Subcutaneous abdominal adipose tissue (tissue), 5 donors: ENCODE results near the gene PDK2.

Source experiments
- H3K27ac ChIP-seq: one replicate; pipeline ENCODE4 v1.7.0; 2013; ENCODE audit warnings: low read depth, mild to moderate bottlenecking, inconsistent platforms, low read length, moderate library complexity
- H3K27me3 ChIP-seq, 5 donors: one replicate each; pipeline ENCODE4 v1.7.0; 2013; ENCODE audit warnings: low read length in 5 of 5, inconsistent platforms in 1 of 5; ENCODE audit not compliant: control insufficient read depth in 5 of 5, insufficient read depth in 4 of 5
- H3K36me3 ChIP-seq, 5 donors: one replicate each; pipeline ENCODE4 v1.7.0; 2013; ENCODE audit warnings: low read length in 5 of 5; ENCODE audit not compliant: control insufficient read depth in 5 of 5, insufficient read depth in 5 of 5
- H3K4me1 ChIP-seq, 5 donors: one replicate each; pipeline ENCODE4 v1.7.0; 2013; ENCODE audit warnings: low read length in 5 of 5, mild to moderate bottlenecking in 3 of 5, moderate library complexity in 1 of 5; ENCODE audit not compliant: control insufficient read depth in 5 of 5, insufficient read depth in 5 of 5
- H3K4me3 ChIP-seq, 5 donors: one replicate each; pipeline ENCODE4 v1.7.0; 2013; ENCODE audit warnings: low read length in 5 of 5, low read depth in 1 of 5
- H3K9ac ChIP-seq, 5 donors: one replicate each; pipeline ENCODE4 v1.7.0; 2013; ENCODE audit warnings: low read length in 5 of 5, mild to moderate bottlenecking in 4 of 5, moderate library complexity in 3 of 5
- H3K9me3 ChIP-seq, 5 donors: one replicate each; pipeline ENCODE4 v1.7.0; 2013; ENCODE audit warnings: low read length in 5 of 5; ENCODE audit not compliant: control insufficient read depth in 5 of 5
- donor health status: healthy.
- donor health status: healthy.
- donor health status: healthy.
- donor health status: healthy.
- donor health status: healthy.

PDK2 gene

DNA sequence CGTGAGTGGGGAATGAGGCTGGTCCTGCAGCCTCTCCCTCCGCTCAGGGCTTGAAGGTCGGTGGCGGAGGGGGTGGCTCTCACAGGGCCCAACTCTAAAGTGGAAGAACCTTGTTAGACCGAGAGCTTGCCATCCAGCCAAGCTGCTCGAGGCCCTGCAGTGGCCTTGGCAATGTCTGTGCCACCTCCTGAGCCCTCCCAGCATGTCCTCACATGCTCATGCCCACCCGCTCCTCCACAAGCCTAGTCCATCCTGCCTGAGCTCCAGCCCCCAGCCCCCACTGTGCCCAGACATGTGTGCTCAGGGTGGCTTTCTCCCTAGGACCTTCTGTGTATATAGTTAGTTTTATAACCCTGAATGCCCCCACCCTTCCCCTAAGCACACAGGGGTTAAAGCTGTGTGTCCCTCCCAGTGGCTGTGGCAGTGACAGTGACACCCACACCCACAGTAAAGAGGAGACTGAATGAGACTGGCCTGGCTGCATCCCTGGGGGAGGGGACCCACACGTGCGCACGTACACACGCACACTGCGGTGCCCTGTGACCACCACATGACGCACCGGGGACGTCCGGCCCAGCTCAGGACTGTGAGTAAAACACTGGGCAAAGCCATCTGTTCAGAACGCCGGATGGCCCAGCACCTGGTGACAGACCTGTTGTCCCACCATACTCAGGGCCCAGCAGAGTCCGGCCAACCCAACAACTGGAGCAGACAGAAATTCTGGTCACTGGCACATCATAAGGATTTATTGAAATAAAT, 15.6 kb downstream of the PDK2 start:
- peaks cover 0 to 55% (median 50%) of the 10 kb centered on the region in 5 donors for H3K36me3 ChIP-seq
- H3K27me3 ChIP-seq, result peaks cover 0 to 1% (median 0%) of the 10 kb centered on the region in 5 donors
- peaks cover 11 to 41% (median 30%) of the 10 kb centered on the region in 5 donors for H3K4me1 ChIP-seq
- H3K9ac ChIP-seq, result peak overlapping the region in 2 of 5 donors; percentile 27 to 64
- no peaks in the 10 kb centered on the region for H3K9me3 ChIP-seq
- peak overlapping the region; percentile 70 for H3K27ac ChIP-seq
- H3K4me3 ChIP-seq, result no peak overlapping the region

DNA sequence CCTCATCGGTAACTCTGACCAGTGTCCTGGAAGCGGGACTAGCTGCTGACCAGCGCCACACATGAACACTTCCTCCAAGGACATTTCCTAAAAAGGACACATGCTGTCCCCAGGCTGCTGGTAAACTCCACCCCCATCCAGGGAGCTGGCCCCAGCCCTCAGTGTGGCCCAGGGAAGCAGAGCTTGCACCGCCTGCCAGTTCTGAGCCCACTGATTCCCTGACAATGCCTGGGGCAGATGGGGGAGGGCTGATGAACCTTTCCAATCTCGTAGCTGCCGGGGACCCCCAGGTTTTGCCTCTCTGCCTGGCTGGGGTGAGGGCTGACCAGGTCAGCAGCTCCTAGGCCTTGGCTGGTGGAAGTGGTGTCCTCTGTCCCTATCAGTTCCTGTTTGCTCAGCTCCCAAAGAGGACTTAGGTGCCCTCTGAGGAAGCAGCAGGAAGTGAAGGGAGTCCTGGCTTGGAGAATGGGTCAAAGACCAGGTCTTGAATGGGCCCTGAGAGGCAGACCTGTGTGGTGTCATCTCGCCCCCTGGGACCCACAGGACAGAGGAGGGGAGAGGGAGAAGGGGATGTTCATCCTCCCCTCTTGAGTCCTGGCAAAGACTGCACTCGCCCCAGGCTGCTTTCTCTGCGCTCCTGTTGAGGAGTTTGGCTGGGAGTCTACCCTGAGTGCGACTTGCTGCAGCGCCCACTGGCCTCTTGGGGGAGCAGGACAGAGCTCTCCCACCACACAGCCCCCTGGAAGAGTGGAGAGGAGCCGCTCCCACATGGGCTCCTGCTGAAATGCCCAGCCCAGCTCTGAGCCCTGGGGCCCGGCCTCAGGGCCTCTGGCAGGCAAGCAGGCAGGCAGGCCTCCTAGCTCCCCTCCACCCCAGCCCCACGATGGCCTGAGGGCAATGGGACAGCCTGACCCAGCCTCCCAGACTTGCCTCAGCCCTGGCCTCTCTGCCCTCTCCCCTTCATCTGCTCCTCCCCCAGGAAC, 16.8 kb downstream of the PDK2 start:
- peaks cover 0 to 4% (median 0%) of the 10 kb centered on the region in 5 donors for H3K27me3 ChIP-seq
- H3K4me3 ChIP-seq, result peak overlapping the region in 2 of 5 donors; percentile 4 to 25
- peaks cover 0 to 44% (median 42%) of the 10 kb centered on the region in 5 donors for H3K36me3 ChIP-seq
- H3K9ac ChIP-seq, result peak overlapping the region in 4 of 5 donors; percentile 56 to 68 (median 60)
- peak overlapping the region; percentile 70 for H3K27ac ChIP-seq
- H3K9me3 ChIP-seq, result no peaks in the 10 kb centered on the region
- H3K4me1 ChIP-seq, result peaks cover 11 to 44% (median 32%) of the 10 kb centered on the region in 5 donors

DNA sequence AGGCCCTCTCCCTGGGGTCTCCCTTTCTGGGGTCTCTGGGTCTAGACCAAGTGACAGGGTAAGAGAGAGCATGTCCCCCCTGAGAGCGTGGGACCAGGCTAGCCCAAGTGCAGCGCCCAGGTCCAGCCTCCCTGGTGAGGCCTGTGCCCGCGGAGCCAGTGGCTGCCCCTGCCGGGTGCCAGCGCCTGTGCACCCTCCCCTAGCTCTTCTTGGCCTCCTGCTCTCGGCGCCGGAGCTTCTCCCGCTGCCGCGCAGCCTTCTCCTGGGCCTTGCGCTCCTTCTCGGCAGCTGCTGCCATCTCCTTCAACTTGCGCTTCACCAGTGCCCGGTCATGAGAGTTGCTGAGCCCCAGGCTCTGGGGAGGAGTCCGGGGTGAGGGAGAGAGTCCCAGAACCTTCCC, 17.5 kb downstream of the PDK2 start:
- Histone ChIP-seq H3K9me3 (no peaks in the 10 kb centered on the region), H3K4me1 (peaks cover 11 to 50% (median 38%) of the 10 kb centered on the region in 5 donors), H3K36me3 (peaks cover 0 to 37% (median 36%) of the 10 kb centered on the region in 5 donors), H3K9ac (peak overlapping the region in 2 of 5 donors; percentile 13 to 68), H3K4me3 (no peak overlapping the region), H3K27ac (peak overlapping the region; percentile 70), H3K27me3 (peaks cover 0 to 4% (median 0%) of the 10 kb centered on the region in 5 donors)

DNA sequence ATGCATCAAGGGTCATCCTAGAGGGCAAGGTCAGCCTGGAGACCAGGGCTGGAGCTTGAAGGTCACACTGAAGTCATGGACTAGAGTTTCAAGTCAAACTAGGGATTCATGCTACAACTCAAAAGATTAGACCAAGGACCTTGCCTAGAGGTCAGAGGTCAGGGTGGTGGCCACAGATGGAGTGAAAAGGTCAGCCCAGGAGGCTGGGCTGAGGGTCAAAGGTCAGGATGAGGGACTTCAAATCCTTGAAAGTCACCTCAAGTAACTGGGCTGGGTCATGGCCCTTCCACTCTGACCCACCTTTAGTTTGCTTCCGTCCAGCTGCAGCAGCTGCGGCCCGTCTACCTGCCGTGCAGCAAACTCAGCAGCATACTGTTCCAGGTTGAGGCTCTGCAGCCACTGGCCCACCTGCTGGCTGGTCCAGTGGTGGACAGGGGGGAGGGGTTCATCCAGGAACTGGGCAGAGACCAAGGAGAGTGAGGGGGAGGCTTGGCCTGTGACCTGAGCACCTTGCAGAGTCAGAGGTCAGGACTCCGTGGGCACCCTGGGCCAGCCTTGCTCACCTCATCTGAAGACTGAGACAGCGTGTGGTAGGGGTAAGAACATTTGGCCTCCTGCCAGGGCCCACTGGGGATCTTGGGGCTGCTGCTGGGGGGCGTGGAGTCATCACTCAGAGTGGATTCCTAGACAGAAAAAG, 18.6 kb downstream of the PDK2 start:
- peaks cover 0 to 4% (median 3%) of the 10 kb centered on the region in 5 donors for H3K27me3 ChIP-seq
- peaks cover 0 to 26% (median 26%) of the 10 kb centered on the region in 5 donors for H3K36me3 ChIP-seq
- H3K9ac ChIP-seq, result peak overlapping the region in 2 of 5 donors; percentile 12 to 68
- peak overlapping the region; percentile 70 for H3K27ac ChIP-seq
- H3K9me3 ChIP-seq, result no peaks in the 10 kb centered on the region
- H3K4me3 ChIP-seq, result no peak overlapping the region
- H3K4me1 ChIP-seq, result peaks cover 11 to 58% (median 44%) of the 10 kb centered on the region in 5 donors

DNA sequence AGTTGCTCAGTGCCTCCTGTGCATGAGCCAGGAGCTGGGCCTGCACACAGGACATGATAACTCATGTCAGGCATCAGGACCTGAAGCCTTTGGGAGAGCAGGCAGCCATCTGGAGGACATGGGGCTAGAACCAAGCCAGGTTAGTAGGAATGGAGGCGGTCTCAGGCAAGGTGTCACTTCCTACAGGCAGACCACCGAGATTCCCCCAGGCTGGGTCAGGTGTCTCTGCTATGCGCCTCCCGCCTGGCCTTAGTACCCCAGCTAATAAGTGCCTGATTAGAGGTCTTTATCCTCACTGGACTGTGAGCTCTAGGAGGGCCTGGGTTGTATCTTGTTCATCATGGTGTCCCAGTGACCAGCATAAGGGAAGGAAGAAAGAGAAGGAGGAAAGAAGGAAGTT, 19.2 kb downstream of the PDK2 start:
- H3K27me3 ChIP-seq, result peaks cover 0 to 5% (median 4%) of the 10 kb centered on the region in 5 donors
- H3K4me3 ChIP-seq, result no peak overlapping the region
- peak overlapping the region in 1 of 5 donors; percentile 14 for H3K9ac ChIP-seq
- peaks cover 0 to 20% (median 19%) of the 10 kb centered on the region in 5 donors for H3K36me3 ChIP-seq
- H3K4me1 ChIP-seq, result peaks cover 11 to 58% (median 44%) of the 10 kb centered on the region in 5 donors
- H3K9me3 ChIP-seq, result no peaks in the 10 kb centered on the region
- no peak overlapping the region for H3K27ac ChIP-seq

DNA sequence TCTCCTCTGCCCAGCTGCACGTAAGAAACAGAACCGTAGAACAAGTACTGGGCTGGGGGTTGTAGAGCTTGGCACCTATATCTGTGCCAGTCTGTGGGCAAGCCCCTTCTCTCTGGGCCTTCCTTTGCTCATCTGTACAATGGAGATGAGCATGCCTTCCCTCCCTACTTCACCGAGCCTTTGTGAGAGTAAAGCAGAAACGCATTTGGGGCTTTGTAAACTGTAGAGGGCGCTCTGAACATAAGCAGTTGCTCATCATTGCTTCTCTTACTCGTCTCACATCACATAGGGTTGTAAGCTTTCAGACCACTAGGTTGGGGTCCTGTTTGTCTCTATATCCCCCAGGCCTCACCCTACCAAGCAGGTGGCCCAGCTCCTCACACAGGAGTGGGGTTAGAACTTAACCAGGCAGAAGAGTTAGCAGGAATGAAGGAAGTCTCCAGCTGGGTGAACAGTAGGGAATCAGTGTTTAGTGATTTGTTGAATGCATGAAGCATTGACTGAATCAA, 19.8 kb downstream of the PDK2 start:
- Histone ChIP-seq H3K4me1 (peaks cover 11 to 58% (median 44%) of the 10 kb centered on the region in 5 donors), H3K9me3 (no peaks in the 10 kb centered on the region), H3K36me3 (peaks cover 0 to 15% (median 14%) of the 10 kb centered on the region in 5 donors), H3K4me3 (no peak overlapping the region), H3K9ac (peak overlapping the region in 1 of 5 donors; percentile 14), H3K27me3 (peaks cover 0 to 5% (median 4%) of the 10 kb centered on the region in 5 donors), H3K27ac (no peak overlapping the region)

DNA sequence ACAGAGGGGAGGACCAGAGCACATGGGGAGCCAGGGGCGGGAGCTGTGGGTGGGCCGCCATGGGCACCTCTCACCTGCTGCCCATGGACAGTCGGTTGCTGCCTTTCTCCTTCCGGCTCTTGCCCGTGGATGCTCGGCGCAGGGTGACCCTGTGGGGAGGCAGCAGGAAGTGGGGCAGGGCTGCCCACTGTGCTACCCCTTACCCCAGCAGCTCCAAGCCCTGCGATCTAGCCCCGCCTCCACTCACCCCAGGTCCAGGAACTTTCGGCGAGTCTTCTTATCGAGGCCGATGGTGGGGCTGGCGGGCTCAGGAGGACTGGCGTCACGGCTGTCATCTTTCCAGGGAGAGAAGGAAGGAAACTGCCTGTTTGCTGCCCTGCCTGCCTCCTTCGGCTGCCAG, 20.6 kb downstream of the PDK2 start:
- Histone ChIP-seq H3K27me3 (peaks cover 0 to 5% (median 4%) of the 10 kb centered on the region in 5 donors), H3K36me3 (peaks cover 0 to 6% (median 6%) of the 10 kb centered on the region in 5 donors), H3K9me3 (no peaks in the 10 kb centered on the region), H3K4me1 (peaks cover 11 to 58% (median 44%) of the 10 kb centered on the region in 5 donors), H3K9ac (no peak overlapping the region), H3K4me3 (no peak overlapping the region), H3K27ac (no peak overlapping the region)

DNA sequence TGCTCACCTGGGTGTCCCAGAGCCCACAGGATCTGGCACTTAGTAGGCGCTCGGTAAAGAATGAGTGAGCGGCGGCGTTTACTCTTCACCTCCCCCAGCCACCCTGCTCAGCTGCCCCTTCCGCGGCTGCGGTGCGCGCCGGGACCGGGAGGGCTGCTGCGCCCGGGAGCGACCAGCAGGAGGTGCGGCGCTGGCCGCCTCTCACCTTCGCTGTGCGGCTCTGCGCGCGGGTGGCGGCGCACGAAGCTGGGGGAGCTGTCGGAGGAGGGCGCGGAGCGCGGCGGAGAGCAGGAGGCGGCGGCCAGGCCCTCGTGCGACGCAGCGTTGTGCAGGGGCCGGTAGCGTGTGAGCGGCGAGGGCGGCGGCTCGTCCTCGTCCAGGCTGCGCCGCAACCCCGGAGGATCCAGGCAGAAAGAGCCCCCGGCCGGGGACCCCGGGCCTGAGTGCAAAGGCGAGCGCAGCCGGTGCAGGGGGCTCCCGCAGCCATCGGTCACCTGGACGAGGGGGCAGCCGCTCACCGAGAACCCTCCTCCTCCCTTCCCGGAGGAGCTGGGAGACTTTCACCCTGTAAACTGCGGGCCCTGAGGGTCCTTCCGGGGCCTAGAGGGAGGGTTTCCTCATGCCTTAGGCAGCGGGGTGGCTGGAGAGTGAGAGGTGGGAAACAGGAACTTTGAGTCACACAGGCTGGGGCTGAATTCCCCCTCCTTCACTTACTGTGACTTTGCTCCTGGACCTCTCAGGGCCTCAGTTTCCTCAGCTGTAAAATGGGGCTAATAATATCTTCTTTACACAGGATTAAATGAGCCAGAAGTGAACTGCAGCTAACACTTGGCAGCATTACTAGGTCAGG, 22.3 kb downstream of the PDK2 start:
- Histone ChIP-seq H3K9ac (no peak overlapping the region), H3K9me3 (no peaks in the 10 kb centered on the region), H3K36me3 (no peaks in the 10 kb centered on the region), H3K27me3 (peaks cover 0 to 8% (median 4%) of the 10 kb centered on the region in 5 donors), H3K27ac (no peak overlapping the region), H3K4me3 (peak overlapping the region in 4 of 5 donors; percentile 15 to 36 (median 22)), H3K4me1 (peaks cover 0 to 43% (median 27%) of the 10 kb centered on the region in 5 donors)
